Fibroblast of pulmonary artery (primary cell): ENCODE data around the gene BBX.
A peak's percentile ranks its signal among the peaks of the same experiment; 100 is the strongest.

Experiments
- DNase-seq: peaks from one replicate; pipeline ENCODE4 v3.0.0-alpha.2; 2010; ENCODE audit warnings: low read depth
- H3K4me3 ChIP-seq: replicated peaks from 2 replicates; pipeline ENCODE4 v1.5.1; 2011; ENCODE audit warnings: low read depth, mild to moderate bottlenecking, control low read depth, low read length, moderate library complexity
- CTCF ChIP-seq: IDR thresholded peaks from 2 replicates; pipeline ENCODE4 v1.5.1; 2011; ENCODE audit warnings: mild to moderate bottlenecking, control low read depth, low read length, inconsistent platforms; ENCODE audit errors: missing control alignments

BBX gene

GRCh38 chr3:107765524-107765923 is 242.8 kb downstream of the BBX start:
- no peak for DNase-seq
- no peak overlapping the region for H3K4me3 ChIP-seq
- TF ChIP-seq CTCF = no peak

- TF ChIP-seq CTCF = no peak
- no peak overlapping the region for H3K4me3 ChIP-seq
- peak; percentile 3 for DNase-seq
Measured at GRCh38 chr3:107767897-107768605, 245.3 kb downstream of the BBX start.

GRCh38 chr3:107769882-107770281 is 247.1 kb downstream of the BBX start:
- DNase-seq = no peak
- TF ChIP-seq CTCF = no peak
- no peak overlapping the region for H3K4me3 ChIP-seq

GRCh38 chr3:107772016-107772415 is 249.3 kb downstream of the BBX start:
- TF ChIP-seq CTCF = no peak
- no peak overlapping the region for H3K4me3 ChIP-seq
- no peak for DNase-seq

GRCh38 chr3:107775974-107776373 is 253.2 kb downstream of the BBX start:
- no peak for TF ChIP-seq CTCF
- H3K4me3 ChIP-seq = no peak overlapping the region
- DNase-seq = no peak

GRCh38 chr3:107781253-107781652 is 258.5 kb downstream of the BBX start:
- H3K4me3 ChIP-seq = no peak overlapping the region
- DNase-seq = no peak
- TF ChIP-seq CTCF = no peak

GRCh38 chr3:107782054-107782453 is 259.3 kb downstream of the BBX start:
- TF ChIP-seq CTCF = no peak
- DNase-seq = no peak
- H3K4me3 ChIP-seq = no peak overlapping the region
